PC-3 (cell line): ENCODE data around the gene SLC44A1. TPM values are rescaled to one million over a fixed set of nuclear protein-coding genes. Genes with fewer than 3 reads are reported as not detected.

Experiments
- ATAC-seq: fragments of 200-7000 bp; cut with Tn5 transposase; 2 replicates; pipeline ENCODE4 v1.9.1; 2020; ENCODE audit warnings: mild to moderate bottlenecking, moderate library complexity
- BruUV-seq: library from RNA; stranded (reverse); fragments of 400-500 nt; replicated peaks from 2 replicates; lab custom pipeline; 2021; lab: Mats Ljungman, UMichigan
- CTCF ChIA-PET: fragments of 300-600 bp; sonication (Branson Sonifier 250); formaldehyde crosslinking; loops from one replicate; lab custom pipeline; 2022; ENCODE audit warnings: antibody characterized with exemption; lab: Charles Lee
- POLR2A ChIA-PET: fragments of 300-600 bp; sonication (Branson Sonifier 250); formaldehyde crosslinking; loops from one replicate; lab custom pipeline; 2022; ENCODE audit warnings: antibody characterized with exemption; ENCODE audit not compliant: unreplicated experiment; lab: Charles Lee
- DNase-seq: peaks from one replicate; pipeline ENCODE4 v3.0.0-alpha.2; 2015
- H2AFZ ChIP-seq: fragments of 300-600 bp; sonication (generic); 2 replicates; pipeline ENCODE4 v1.6.0; 2016; ENCODE audit warnings: antibody characterized with exemption, low read length
- H3F3A ChIP-seq: fragments of 300-600 bp; sonication (generic); one replicate; pipeline ENCODE4 v1.6.0; 2017; ENCODE audit warnings: antibody characterized with exemption, low read length, control low read depth, mild to moderate bottlenecking; ENCODE audit not compliant: unreplicated experiment
- H3K27ac ChIP-seq: fragments of 300-600 bp; sonication (generic); 2 replicates; pipeline ENCODE4 v1.5.1; 2016; ENCODE audit warnings: mild to moderate bottlenecking, low read length
- H3K27me3 ChIP-seq: fragments of 300-600 bp; sonication (generic); 2 replicates; pipeline ENCODE4 v1.6.1; 2016; ENCODE audit warnings: low read length, mixed read lengths
- H3K36me3 ChIP-seq: fragments of 300-600 bp; sonication (generic); 2 replicates; pipeline ENCODE4 v1.6.1; 2016; ENCODE audit warnings: low read depth, mixed run types, low read length, mixed read lengths
- H3K4me1 ChIP-seq: fragments of 300-600 bp; sonication (generic); 2 replicates; pipeline ENCODE4 v1.5.1; 2016; ENCODE audit warnings: low read length; ENCODE audit not compliant: insufficient read depth
- H3K4me2 ChIP-seq: fragments of 300-600 bp; sonication (generic); 2 replicates; pipeline ENCODE4 v1.6.0; 2016; ENCODE audit warnings: low read length
- H3K4me3 ChIP-seq: fragments of 300-600 bp; sonication (generic); 2 replicates; pipeline ENCODE4 v1.5.1; 2016; ENCODE audit warnings: mild to moderate bottlenecking, low read length, mixed read lengths
- H3K79me2 ChIP-seq: fragments of 300-600 bp; sonication (generic); 2 replicates; pipeline ENCODE4 v1.6.1; 2017; ENCODE audit warnings: low read length, mixed read lengths
- H3K9ac ChIP-seq: fragments of 300-600 bp; sonication (generic); 2 replicates; pipeline ENCODE4 v1.6.0; 2016; ENCODE audit warnings: mild to moderate bottlenecking, low read length
- H3K9me2 ChIP-seq: fragments of 300-600 bp; sonication (generic); replicated peaks from 2 replicates; pipeline ENCODE4 v1.6.1; 2016; ENCODE audit warnings: mixed run types, low read length, mixed read lengths
- H3K9me3 ChIP-seq: fragments of 300-600 bp; sonication (generic); 2 replicates; pipeline ENCODE4 v1.6.1; 2016; ENCODE audit warnings: low read length, mixed read lengths
- H4K20me1 ChIP-seq: fragments of 300-600 bp; sonication (generic); 2 replicates; pipeline ENCODE4 v1.6.1; 2016; ENCODE audit warnings: low read length, mixed read lengths
- EZH2 ChIP-seq: fragments of 300-600 bp; sonication (generic); IDR thresholded peaks from one replicate; pipeline ENCODE4 v1.6.1; 2017; ENCODE audit warnings: antibody characterized with exemption, mild to moderate bottlenecking, low read length; ENCODE audit not compliant: unreplicated experiment
- EZH2phosphoT487 ChIP-seq: fragments of 300-600 bp; sonication (generic); IDR thresholded peaks from 2 replicates; pipeline ENCODE4 v1.6.1; 2018; ENCODE audit warnings: mild to moderate bottlenecking, antibody characterized with exemption, low read length, borderline replicate concordance
- intact Hi-C: fragments of 100-400 bp; cut with micrococcal nuclease; formaldehyde crosslinking; loops from 2 replicates; pipeline ENCODE4 v1.9.0; 2023
- total RNA-seq: library from RNA; depleted of rRNA; stranded (reverse); fragments of >200 nt; gene quantifications from 2 replicates; pipeline ENCODE4 v1.2.3, GENCODE V29; 2014
- TF ChIP-seq, protein P1 (sequence below): fragments of 300-600 bp; sonication (generic); conservative IDR thresholded peaks from 2 replicates; pipeline ENCODE4 v1.5.1; 2017; ENCODE audit warnings: antibody characterized with exemption, low read depth, mild to moderate bottlenecking, low read length

SLC44A1 gene
- total RNA-seq, 1 experiment from 2014 or later: 16.1 TPM

- ChIA-PET CTCF (no interaction called here), POLR2A (interaction anchor here (0.7 kb wide), 1 partner anchor 11 kb away, joined by 3 read pairs; no protein-coding TSS in a partner anchor)
- Histone ChIP-seq H3K79me2 (peaks cover 8% of the 10 kb centered on the region; the same call in 1 of the 2 replicates), H3K4me1 (peaks cover 30% of the 10 kb centered on the region), H4K20me1 (no peaks in the 10 kb centered on the region), H3K9me3 (no peaks in the 10 kb centered on the region), H3F3A (peaks cover 3% of the 10 kb centered on the region), H3K27ac (peak overlapping the region; percentile 71), H3K9me2 (no peaks in the 10 kb centered on the region), H3K27me3 (no peaks in the 10 kb centered on the region), H3K4me3 (no peak overlapping the region), H3K4me2 (peak overlapping the region; percentile 37; the same call in 1 of the 2 replicates), H3K9ac (no peak overlapping the region), H2AFZ (0 out of 2 replicates have a peak overlapping the region, but pooled peaks have one; percentile 12), H3K36me3 (no peaks in the 10 kb centered on the region)
- intact Hi-C loops: no loop called here
- ATAC-seq: no peak
- BruUV-seq: no TSS peak
- no peak for DNase-seq
- TF ChIP-seq EZH2 (no peak), EZH2phosphoT487 (no peak)
- TF ChIP-seq, protein P1, sequence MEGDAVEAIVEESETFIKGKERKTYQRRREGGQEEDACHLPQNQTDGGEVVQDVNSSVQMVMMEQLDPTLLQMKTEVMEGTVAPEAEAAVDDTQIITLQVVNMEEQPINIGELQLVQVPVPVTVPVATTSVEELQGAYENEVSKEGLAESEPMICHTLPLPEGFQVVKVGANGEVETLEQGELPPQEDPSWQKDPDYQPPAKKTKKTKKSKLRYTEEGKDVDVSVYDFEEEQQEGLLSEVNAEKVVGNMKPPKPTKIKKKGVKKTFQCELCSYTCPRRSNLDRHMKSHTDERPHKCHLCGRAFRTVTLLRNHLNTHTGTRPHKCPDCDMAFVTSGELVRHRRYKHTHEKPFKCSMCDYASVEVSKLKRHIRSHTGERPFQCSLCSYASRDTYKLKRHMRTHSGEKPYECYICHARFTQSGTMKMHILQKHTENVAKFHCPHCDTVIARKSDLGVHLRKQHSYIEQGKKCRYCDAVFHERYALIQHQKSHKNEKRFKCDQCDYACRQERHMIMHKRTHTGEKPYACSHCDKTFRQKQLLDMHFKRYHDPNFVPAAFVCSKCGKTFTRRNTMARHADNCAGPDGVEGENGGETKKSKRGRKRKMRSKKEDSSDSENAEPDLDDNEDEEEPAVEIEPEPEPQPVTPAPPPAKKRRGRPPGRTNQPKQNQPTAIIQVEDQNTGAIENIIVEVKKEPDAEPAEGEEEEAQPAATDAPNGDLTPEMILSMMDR: no peak
These were observed 52.0 kb downstream of the SLC44A1 start for GRCh38 chr9:105296445-105296844.

- peaks cover 3% of the 10 kb centered on the region for H3F3A ChIP-seq
- no peaks in the 10 kb centered on the region for H3K9me3 ChIP-seq
- H3K4me2 ChIP-seq: peak overlapping the region; percentile 37; the same call in 1 of the 2 replicates
- no peaks in the 10 kb centered on the region for H4K20me1 ChIP-seq
- H3K4me3 ChIP-seq: no peak overlapping the region
- no peaks in the 10 kb centered on the region for H3K9me2 ChIP-seq
- no peaks in the 10 kb centered on the region for H3K27me3 ChIP-seq
- no peaks in the 10 kb centered on the region for H3K36me3 ChIP-seq
- no TSS peak for BruUV-seq
- 0 out of 2 replicates have a peak overlapping the region, but pooled peaks have one; percentile 12 for H2AFZ ChIP-seq
- ChIA-PET POLR2A (no interaction called here), CTCF (no interaction called here)
- intact Hi-C loops: no loop called here
- peaks cover 8% of the 10 kb centered on the region; the same call in 1 of the 2 replicates for H3K79me2 ChIP-seq
- no peak overlapping the region for H3K9ac ChIP-seq
- H3K27ac ChIP-seq: peak overlapping the region; percentile 71
- no peak for ATAC-seq
- peaks cover 28% of the 10 kb centered on the region for H3K4me1 ChIP-seq
- TF ChIP-seq EZH2 (no peak), EZH2phosphoT487 (no peak)
- peak; percentile 66 for DNase-seq
These were observed 52.4 kb downstream of the SLC44A1 start for GRCh38 chr9:105296877-105297287.

DNA sequence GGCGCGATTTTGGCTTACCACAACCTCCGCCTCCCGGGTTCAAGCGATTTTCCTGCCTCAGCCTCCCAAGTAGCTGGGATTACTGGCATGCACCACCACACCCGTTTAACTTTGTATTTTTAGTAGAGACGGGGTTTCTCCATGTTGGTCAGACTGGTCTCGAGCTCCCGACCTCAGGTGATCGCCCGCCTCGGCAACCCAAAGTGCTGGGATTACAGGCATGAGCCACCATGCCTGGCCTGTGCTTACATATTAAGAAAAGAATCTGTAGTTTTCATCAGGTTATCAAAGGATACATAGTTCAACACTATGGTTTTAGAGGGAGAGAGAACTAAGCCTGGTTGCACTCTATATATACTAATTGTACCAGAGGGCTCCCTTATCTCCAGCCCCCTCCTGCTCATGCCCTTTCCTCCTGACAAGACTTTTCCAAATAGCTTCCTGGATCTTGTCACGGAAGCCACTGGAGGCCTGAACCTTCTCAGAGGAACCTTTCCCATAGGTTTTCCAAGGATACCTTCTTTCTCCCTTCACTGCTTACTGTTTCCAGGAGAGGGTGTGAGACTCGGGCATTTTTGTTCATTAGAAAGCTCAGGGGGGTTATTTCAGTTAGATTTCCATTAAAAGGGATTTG, 53.1 kb downstream of the SLC44A1 start:
- ATAC-seq (no peak), DNase-seq (no peak)
- peak overlapping the region; percentile 71; the same call in 1 of the 2 replicates for H3K27ac ChIP-seq
- H3K9me2 ChIP-seq: no peaks in the 10 kb centered on the region
- H3K79me2 ChIP-seq: peaks cover 8% of the 10 kb centered on the region; the same call in 1 of the 2 replicates
- ChIA-PET CTCF (no interaction called here), POLR2A (interaction anchor here (0.6 kb wide), 1 partner anchor 53 kb away, joined by 5 read pairs; the partner anchor contains the start of gene SLC44A1)
- H3K36me3 ChIP-seq: no peaks in the 10 kb centered on the region
- no peak overlapping the region for H3K4me3 ChIP-seq
- H3K9me3 ChIP-seq: no peaks in the 10 kb centered on the region
- H3K9ac ChIP-seq: no peak overlapping the region
- intact Hi-C loops: no loop called here
- H2AFZ ChIP-seq: no peak overlapping the region
- H4K20me1 ChIP-seq: no peaks in the 10 kb centered on the region
- no peaks in the 10 kb centered on the region for H3K27me3 ChIP-seq
- TF ChIP-seq EZH2phosphoT487: no peak
- TF ChIP-seq EZH2: no peak
- TF ChIP-seq, protein P1: no peak
- H3F3A ChIP-seq: peaks cover 3% of the 10 kb centered on the region
- peaks cover 28% of the 10 kb centered on the region for H3K4me1 ChIP-seq
- H3K4me2 ChIP-seq: no peak overlapping the region
- BruUV-seq: no TSS peak
